Measurements from ENCODE around the gene MAB21L4.

MAB21L4 gene

GRCh38 chr2:240928476-240929363 lies 32.8 kb upstream of the MAB21L4 start:
- no peak for TF ChIP-seq CTCF (IDR thresholded peaks at IDR 0.05; ENCODE audit: extremely low read depth, missing control alignments)

GRCh38 chr2:240927390-240927781 lies 31.4 kb upstream of the MAB21L4 start:
- TF ChIP-seq CTCF (IDR thresholded peaks at IDR 0.05; ENCODE audit: extremely low read depth, missing control alignments), result no peak
- DNase-seq (ENCODE audit: low spot score), result no peak

More at GRCh38 chr2:240928476-240929363, 32.8 kb upstream of the MAB21L4 start:
- no peak for DNase-seq (ENCODE audit: low spot score)

- no peak for TF ChIP-seq CTCF (IDR thresholded peaks at IDR 0.05; ENCODE audit: extremely low read depth, missing control alignments)
- no peak for DNase-seq (ENCODE audit: low spot score)
Observed at GRCh38 chr2:240926516-240927389, 30.8 kb upstream of the MAB21L4 start.

- no peak for DNase-seq (ENCODE audit: low spot score)
- TF ChIP-seq CTCF (IDR thresholded peaks at IDR 0.05; ENCODE audit: extremely low read depth, missing control alignments), result no peak
Observed at GRCh38 chr2:240925568-240926515, 29.9 kb upstream of the MAB21L4 start.

- no peak for DNase-seq (ENCODE audit: low spot score)
- TF ChIP-seq CTCF (IDR thresholded peaks at IDR 0.05; ENCODE audit: extremely low read depth, missing control alignments), result no peak
Observed at GRCh38 chr2:240925191-240925567, 29.2 kb upstream of the MAB21L4 start.

- DNase-seq (ENCODE audit: low spot score), result no peak
Observed at GRCh38 chr2:240922982-240923537, 27.1 kb upstream of the MAB21L4 start.

More at GRCh38 chr2:240922982-240923537, 27.1 kb upstream of the MAB21L4 start:
- TF ChIP-seq CTCF (IDR thresholded peaks at IDR 0.05; ENCODE audit: extremely low read depth, missing control alignments), result no peak

Measured in GM20000 (cell line).